ENCODE data around the gene PRORP.

DNA sequence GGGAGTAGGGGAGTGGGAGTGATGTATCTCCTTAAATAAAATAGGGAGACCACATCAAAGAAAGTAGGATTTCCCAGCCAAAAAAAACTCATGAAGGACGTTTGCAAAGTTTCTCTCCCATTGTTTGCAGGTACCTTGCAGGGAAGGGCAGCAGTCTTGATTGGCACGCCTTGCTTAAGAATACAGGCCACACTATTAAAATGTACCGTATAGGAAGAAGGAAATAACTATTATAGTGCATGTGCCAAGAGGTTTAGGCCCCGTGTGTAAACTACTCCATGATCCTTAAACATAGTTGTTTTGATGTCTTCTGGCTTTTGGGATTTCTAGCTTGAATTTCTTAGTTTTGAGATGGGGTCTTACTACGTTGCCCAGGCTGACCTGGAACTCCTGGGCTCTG is 42.5 kb downstream of the PRORP start:
- TF ChIP-seq, protein P1, sequence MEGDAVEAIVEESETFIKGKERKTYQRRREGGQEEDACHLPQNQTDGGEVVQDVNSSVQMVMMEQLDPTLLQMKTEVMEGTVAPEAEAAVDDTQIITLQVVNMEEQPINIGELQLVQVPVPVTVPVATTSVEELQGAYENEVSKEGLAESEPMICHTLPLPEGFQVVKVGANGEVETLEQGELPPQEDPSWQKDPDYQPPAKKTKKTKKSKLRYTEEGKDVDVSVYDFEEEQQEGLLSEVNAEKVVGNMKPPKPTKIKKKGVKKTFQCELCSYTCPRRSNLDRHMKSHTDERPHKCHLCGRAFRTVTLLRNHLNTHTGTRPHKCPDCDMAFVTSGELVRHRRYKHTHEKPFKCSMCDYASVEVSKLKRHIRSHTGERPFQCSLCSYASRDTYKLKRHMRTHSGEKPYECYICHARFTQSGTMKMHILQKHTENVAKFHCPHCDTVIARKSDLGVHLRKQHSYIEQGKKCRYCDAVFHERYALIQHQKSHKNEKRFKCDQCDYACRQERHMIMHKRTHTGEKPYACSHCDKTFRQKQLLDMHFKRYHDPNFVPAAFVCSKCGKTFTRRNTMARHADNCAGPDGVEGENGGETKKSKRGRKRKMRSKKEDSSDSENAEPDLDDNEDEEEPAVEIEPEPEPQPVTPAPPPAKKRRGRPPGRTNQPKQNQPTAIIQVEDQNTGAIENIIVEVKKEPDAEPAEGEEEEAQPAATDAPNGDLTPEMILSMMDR (conservative IDR thresholded peaks at IDR 0.05), result no peak
- no peak for TF ChIP-seq EZH2 (IDR thresholded peaks at IDR 0.05; ENCODE audit: low read depth)
